Prostate gland (tissue), 2 donors: ENCODE measurements around the gene TYMP. TPM values are rescaled to one million over a fixed set of nuclear protein-coding genes. Genes with fewer than 3 reads are reported as not detected.

Source experiments
- DNase-seq: peaks from one replicate; pipeline ENCODE4 v3.0.0-alpha.2; 2019; ENCODE audit warnings: low spot score
- H3K27ac ChIP-seq, 2 donors: fragments of 200-600 bp; sonication (generic); 2 replicates each; pipeline ENCODE4 v1.5.1; 2017 to 2019
- H3K27me3 ChIP-seq: fragments of 200-600 bp; sonication (generic); replicated peaks from 2 replicates; pipeline ENCODE4 v1.5.1; 2019; ENCODE audit not compliant: insufficient read depth
- H3K36me3 ChIP-seq, 2 donors: fragments of 200-600 bp; sonication (generic); 1 replicate in 1 of 2; 2 replicates in 1 of 2; pipeline versions ENCODE4 v1.5.1 to v1.8.1; 2017 to 2019
- H3K4me1 ChIP-seq: fragments of 200-600 bp; sonication (generic); replicated peaks from 2 replicates; pipeline ENCODE4 v1.5.1; 2019
- H3K4me3 ChIP-seq, 2 donors: fragments of 200-600 bp; sonication (generic); 2 replicates each; pipeline ENCODE4 v1.5.1; 2017 to 2019
- H3K9me3 ChIP-seq: fragments of 200-600 bp; sonication (generic); 2 replicates; pipeline ENCODE4 v1.5.1; 2017
- POLR2A ChIP-seq: fragments of 450-650 bp; IDR thresholded peaks from one replicate; pipeline ENCODE4 v1.6.1; 2016; ENCODE audit warnings: antibody characterized with exemption, mild to moderate bottlenecking
- POLR2AphosphoS5 ChIP-seq: sonication (generic); formaldehyde crosslinking; IDR thresholded peaks from one replicate; pipeline ENCODE4 v1.6.1; 2017; ENCODE audit warnings: antibody characterized with exemption
- WGBS: methylation state at CpG from one replicate; pipeline ENCODE4 v1.1.5; 2018; 5-methylcytosine and 5-hydroxymethylcytosine counted together
- intact Hi-C: fragments of 100-400 bp; cut with DNase I; formaldehyde crosslinking; loops from one replicate; pipeline ENCODE4 v1.14.2; 2022
- total RNA-seq, 2 donors: library from RNA; depleted of rRNA; stranded (reverse); fragments of >200 nt; gene quantifications; one replicate each; pipeline ENCODE4 v1.1.0, GENCODE V29; 2016
- TF ChIP-seq, protein P1 (sequence below), 4 experiments: fragments of 200-600 bp in 2 of 4; fragments of 450-650 bp in 2 of 4; sonication (generic) in 2 of 4; IDR thresholded peaks; 1 replicate in 3 of 4; 2 replicates in 1 of 4; pipeline ENCODE4 v1.5.1; 2016 to 2019; ENCODE audit warnings: antibody characterized with exemption in 4 of 4, mild to moderate bottlenecking in 2 of 4, moderate library complexity in 2 of 4

Gene TYMP
- total RNA-seq, 2 donors from 2014 or later, result 35.8 to 42.8 TPM

DNA sequence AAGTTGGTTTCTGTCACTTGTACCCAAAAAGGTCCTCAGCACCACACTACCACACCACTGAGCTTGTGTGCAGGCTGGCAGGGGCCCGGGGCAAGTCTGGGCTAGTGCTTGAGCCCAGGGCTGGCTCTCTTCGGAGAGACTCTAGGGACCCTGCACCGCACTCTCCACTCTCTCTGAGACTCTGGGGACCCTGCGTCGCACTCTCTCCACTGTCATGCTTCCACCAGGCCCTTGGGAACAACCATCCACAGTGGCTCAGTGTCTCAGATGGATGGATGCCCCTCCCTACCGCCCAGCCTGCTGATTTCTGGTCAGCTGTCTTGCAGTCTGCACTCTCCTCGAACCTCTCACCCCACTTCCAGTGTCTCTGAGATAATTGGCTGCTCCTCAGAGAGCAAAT, 52.9 kb downstream of the TYMP start:
- H3K27me3 ChIP-seq, result no peaks in the 10 kb centered on the region
- H3K27ac ChIP-seq, result no peak overlapping the region
- no peak for DNase-seq
- no peaks in the 10 kb centered on the region for H3K9me3 ChIP-seq
- WGBS, result 29% methylated on average over 7 of the region's 7 CpGs
- TF ChIP-seq POLR2AphosphoS5 (no peak), POLR2A (no peak)
- TF ChIP-seq, protein P1, sequence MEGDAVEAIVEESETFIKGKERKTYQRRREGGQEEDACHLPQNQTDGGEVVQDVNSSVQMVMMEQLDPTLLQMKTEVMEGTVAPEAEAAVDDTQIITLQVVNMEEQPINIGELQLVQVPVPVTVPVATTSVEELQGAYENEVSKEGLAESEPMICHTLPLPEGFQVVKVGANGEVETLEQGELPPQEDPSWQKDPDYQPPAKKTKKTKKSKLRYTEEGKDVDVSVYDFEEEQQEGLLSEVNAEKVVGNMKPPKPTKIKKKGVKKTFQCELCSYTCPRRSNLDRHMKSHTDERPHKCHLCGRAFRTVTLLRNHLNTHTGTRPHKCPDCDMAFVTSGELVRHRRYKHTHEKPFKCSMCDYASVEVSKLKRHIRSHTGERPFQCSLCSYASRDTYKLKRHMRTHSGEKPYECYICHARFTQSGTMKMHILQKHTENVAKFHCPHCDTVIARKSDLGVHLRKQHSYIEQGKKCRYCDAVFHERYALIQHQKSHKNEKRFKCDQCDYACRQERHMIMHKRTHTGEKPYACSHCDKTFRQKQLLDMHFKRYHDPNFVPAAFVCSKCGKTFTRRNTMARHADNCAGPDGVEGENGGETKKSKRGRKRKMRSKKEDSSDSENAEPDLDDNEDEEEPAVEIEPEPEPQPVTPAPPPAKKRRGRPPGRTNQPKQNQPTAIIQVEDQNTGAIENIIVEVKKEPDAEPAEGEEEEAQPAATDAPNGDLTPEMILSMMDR (IDR thresholded peaks at IDR 0.05), result no peak
- H3K4me3 ChIP-seq, result no peak overlapping the region
- no peaks in the 10 kb centered on the region for H3K36me3 ChIP-seq
- H3K4me1 ChIP-seq, result peaks cover 18% of the 10 kb centered on the region
- intact Hi-C loops, result no loop called here

Other genes with a start within 250 kb of the TYMP start
- gene PLXNB2, start 222.4 kb downstream of the TYMP start, total RNA-seq, result 100 to 1,000 TPM; 259 to 309 TPM
- 10 to 100 TPM in 1 of 2 donors, 1 to 10 TPM in 1; 9.6 to 19.6 TPM for gene DENND6B, start 203.0 kb downstream of the TYMP start, total RNA-seq
- gene PPP6R2, start 186.7 kb downstream of the TYMP start, total RNA-seq, result 100 to 1,000 TPM in 1 of 2 donors, 10 to 100 TPM in 1; 80.6 to 107 TPM
- 100 to 1,000 TPM in 1 of 2 donors, 10 to 100 TPM in 1; 44.9 to 144 TPM for gene SBF1, start 55.0 kb downstream of the TYMP start, total RNA-seq
- gene ADM2, start 48.5 kb downstream of the TYMP start, total RNA-seq, result 1 to 10 TPM; 7.3 to 7.9 TPM
- gene MIOX, start 43.2 kb downstream of the TYMP start, total RNA-seq, result not detected
- gene LMF2, start 22.3 kb downstream of the TYMP start, total RNA-seq, result 10 to 100 TPM; 76.6 to 94.3 TPM
- gene NCAPH2, start 21.8 kb downstream of the TYMP start, total RNA-seq, result 10 to 100 TPM; 43.7 to 59.6 TPM
- gene SCO2, start 4.4 kb downstream of the TYMP start, total RNA-seq, result 1 to 10 TPM; 1.5 to 8.3 TPM
- gene KLHDC7B, start 15.9 kb upstream of the TYMP start, total RNA-seq, result under 1 TPM in 1 of 2 donors, not detected in 1; 0.62 TPM
- 10 to 100 TPM in 1 of 2 donors, not detected in 1; 10.2 TPM for gene SYCE3, start 32.9 kb upstream of the TYMP start, total RNA-seq
- 10 to 100 TPM; 13.1 to 31.4 TPM for gene CPT1B, start 48.4 kb upstream of the TYMP start, total RNA-seq
- 100 to 1,000 TPM in 1 of 2 donors, 10 to 100 TPM in 1; 52.1 to 112 TPM for gene CHKB, start 52.8 kb upstream of the TYMP start, total RNA-seq
- 10 to 100 TPM in 1 of 2 donors, 1 to 10 TPM in 1; 5.1 to 23.6 TPM for gene MAPK8IP2, start 70.8 kb upstream of the TYMP start, total RNA-seq
- 10 to 100 TPM; 60.7 to 81.7 TPM for gene ARSA, start 98.1 kb upstream of the TYMP start, total RNA-seq
- 10 to 100 TPM in 1 of 2 donors, 1 to 10 TPM in 1; 9.1 to 18.3 TPM for gene SHANK3, start 142.8 kb upstream of the TYMP start, total RNA-seq
- gene ACR, start 208.2 kb upstream of the TYMP start, total RNA-seq, result 10 to 100 TPM in 1 of 2 donors, not detected in 1; 13.1 TPM